ENCODE data around the gene TMEM129. TPM values are rescaled to one million over a fixed set of nuclear protein-coding genes. Genes with fewer than 3 reads are reported as not detected.

Gene TMEM129
- total and polyA plus RNA-seq, 4 donors, result 15.2 to 44.5 (median 39.9) TPM

DNA sequence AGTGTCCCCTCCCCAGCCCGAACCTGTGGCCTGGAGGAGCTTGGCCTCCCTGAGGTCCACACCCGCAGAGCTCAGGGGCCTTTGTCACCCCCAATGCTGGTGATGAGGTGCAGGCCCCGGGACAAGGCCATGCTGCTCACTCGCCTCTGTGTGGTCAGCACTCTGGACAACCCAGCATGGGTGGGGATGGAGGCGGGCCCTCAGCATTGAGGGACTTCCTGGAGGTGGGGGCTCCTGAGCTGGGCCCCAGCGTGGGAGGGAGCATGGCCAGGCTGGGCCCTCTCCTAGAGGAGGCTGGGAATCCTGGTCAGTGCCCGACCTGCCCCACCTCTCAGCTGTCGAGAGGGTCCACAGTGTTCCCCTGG, 30.8 kb upstream of the TMEM129 start:
- no peaks in the 10 kb centered on the region for H3K9me3 ChIP-seq (ENCODE audit: control insufficient read depth, insufficient read depth, low read length)
- 66% methylated on average over 8 of the region's 8 CpGs for WGBS (ENCODE audit: insufficient coverage)
- H3K27me3 ChIP-seq (ENCODE audit: control insufficient read depth, insufficient read depth, low read length), result no peaks in the 10 kb centered on the region
- no peak overlapping the region for H3K27ac ChIP-seq (ENCODE audit: low read depth, low read length)
- no peak for DNase-seq (ENCODE audit: low read depth in 4 of 6, low spot score in 6 of 6)
- H3K4me1 ChIP-seq (ENCODE audit: control insufficient read depth, insufficient read depth, low read length), result peaks cover 35% of the 10 kb centered on the region
- no peak overlapping the region for H3K4me3 ChIP-seq (ENCODE audit: low read depth, low read length)
- peaks cover 4% of the 10 kb centered on the region for H3K36me3 ChIP-seq (ENCODE audit: control insufficient read depth, insufficient read depth, low read length)

DNA sequence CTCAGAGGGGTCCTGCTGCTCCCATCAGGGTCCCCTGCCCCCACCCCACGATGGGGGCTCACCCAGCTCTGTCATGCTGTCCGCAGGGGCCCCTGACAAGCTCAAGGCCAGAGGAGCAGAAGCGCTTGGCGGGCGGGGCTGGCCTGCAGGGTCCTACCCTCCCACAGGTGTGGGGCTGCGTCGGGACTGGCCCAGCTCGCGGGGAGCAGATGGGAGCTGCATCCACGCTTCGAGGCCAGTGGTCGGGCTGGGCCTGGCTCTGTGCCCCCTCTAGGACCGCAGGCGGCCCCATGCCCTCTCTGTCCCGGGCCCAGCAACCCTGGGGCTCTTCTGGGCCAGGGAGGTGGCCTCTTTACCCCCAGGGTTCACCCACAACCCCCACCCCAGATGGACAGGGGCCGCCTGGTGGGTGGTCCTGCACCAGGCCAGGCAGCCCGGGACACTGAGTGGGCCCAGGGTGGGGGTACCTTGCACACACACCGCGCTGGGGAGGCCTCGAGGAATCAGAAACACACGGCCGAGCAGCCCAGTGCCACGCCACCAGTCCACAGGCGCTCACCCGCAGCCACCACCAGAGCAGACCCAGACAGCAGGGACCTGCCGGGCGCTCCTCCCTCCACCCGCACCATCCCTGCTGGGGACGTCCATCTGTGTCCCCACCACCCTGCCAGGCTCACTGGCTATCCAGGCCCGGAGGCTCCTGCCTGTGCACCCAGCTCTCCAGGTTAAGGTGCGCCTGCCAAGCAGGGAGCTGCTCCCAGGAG, 30.2 kb upstream of the TMEM129 start:
- no peak overlapping the region for H3K27ac ChIP-seq (ENCODE audit: low read depth, low read length)
- H3K36me3 ChIP-seq (ENCODE audit: control insufficient read depth, insufficient read depth, low read length), result peaks cover 10% of the 10 kb centered on the region
- WGBS (ENCODE audit: insufficient coverage), result 84% methylated on average over 30 of the region's 31 CpGs
- no peak overlapping the region for H3K4me3 ChIP-seq (ENCODE audit: low read depth, low read length)
- DNase-seq (ENCODE audit: low read depth in 4 of 6, low spot score in 6 of 6), result no peak
- H3K27me3 ChIP-seq (ENCODE audit: control insufficient read depth, insufficient read depth, low read length), result no peaks in the 10 kb centered on the region
- H3K4me1 ChIP-seq (ENCODE audit: control insufficient read depth, insufficient read depth, low read length), result peaks cover 41% of the 10 kb centered on the region
- H3K9me3 ChIP-seq (ENCODE audit: control insufficient read depth, insufficient read depth, low read length), result no peaks in the 10 kb centered on the region

- H3K9me3 ChIP-seq (ENCODE audit: control insufficient read depth, insufficient read depth, low read length), result no peaks in the 10 kb centered on the region
- H3K27ac ChIP-seq (ENCODE audit: low read depth, low read length), result no peak overlapping the region
- no peak overlapping the region for H3K4me3 ChIP-seq (ENCODE audit: low read depth, low read length)
- H3K27me3 ChIP-seq (ENCODE audit: control insufficient read depth, insufficient read depth, low read length), result no peaks in the 10 kb centered on the region
- no peak for DNase-seq (ENCODE audit: low read depth in 4 of 6, low spot score in 6 of 6)
- H3K36me3 ChIP-seq (ENCODE audit: control insufficient read depth, insufficient read depth, low read length), result peaks cover 16% of the 10 kb centered on the region
- H3K4me1 ChIP-seq (ENCODE audit: control insufficient read depth, insufficient read depth, low read length), result peaks cover 47% of the 10 kb centered on the region
- WGBS (ENCODE audit: insufficient coverage), result 85% methylated on average over 12 of the region's 18 CpGs
Measured at GRCh38 chr4:1750381-1751154, 29.4 kb upstream of the TMEM129 start.

- DNase-seq (ENCODE audit: low read depth in 4 of 6, low spot score in 6 of 6), result no peak
- Histone ChIP-seq H3K36me3 (ENCODE audit: control insufficient read depth, insufficient read depth, low read length) (peaks cover 23% of the 10 kb centered on the region), H3K9me3 (ENCODE audit: control insufficient read depth, insufficient read depth, low read length) (no peaks in the 10 kb centered on the region), H3K27me3 (ENCODE audit: control insufficient read depth, insufficient read depth, low read length) (no peaks in the 10 kb centered on the region), H3K27ac (ENCODE audit: low read depth, low read length) (no peak overlapping the region), H3K4me1 (ENCODE audit: control insufficient read depth, insufficient read depth, low read length) (peaks cover 47% of the 10 kb centered on the region), H3K4me3 (ENCODE audit: low read depth, low read length) (no peak overlapping the region)
- 67% methylated on average over 7 of the region's 14 CpGs for WGBS (ENCODE audit: insufficient coverage)
Measured at GRCh38 chr4:1749826-1750225, 28.7 kb upstream of the TMEM129 start.

DNA sequence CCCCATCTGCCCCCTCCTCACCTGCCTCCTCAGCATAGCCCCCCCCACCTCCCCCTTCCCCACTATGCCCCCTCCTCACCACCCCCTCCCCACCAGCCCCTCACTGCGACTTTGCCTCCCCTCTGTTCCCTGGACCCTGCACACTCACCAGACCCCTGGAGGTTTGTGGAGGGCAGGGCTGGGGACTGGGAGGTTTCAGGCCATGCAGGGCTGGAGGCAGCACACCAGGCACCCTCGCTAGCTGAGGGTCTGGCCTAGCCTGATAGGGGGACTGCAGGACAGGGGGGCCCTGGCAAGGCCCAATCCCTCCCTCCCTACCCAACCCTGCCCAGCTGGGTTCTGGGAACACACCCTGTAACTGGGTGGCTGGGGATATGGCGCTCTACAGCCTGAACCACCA, 28.2 kb upstream of the TMEM129 start:
- H3K4me1 ChIP-seq (ENCODE audit: control insufficient read depth, insufficient read depth, low read length), result peaks cover 47% of the 10 kb centered on the region
- DNase-seq (ENCODE audit: low read depth in 4 of 6, low spot score in 6 of 6), result no peak
- WGBS (ENCODE audit: insufficient coverage), result 89% methylated on average over 1 of the region's 3 CpGs
- H3K9me3 ChIP-seq (ENCODE audit: control insufficient read depth, insufficient read depth, low read length), result no peaks in the 10 kb centered on the region
- no peaks in the 10 kb centered on the region for H3K27me3 ChIP-seq (ENCODE audit: control insufficient read depth, insufficient read depth, low read length)
- no peak overlapping the region for H3K4me3 ChIP-seq (ENCODE audit: low read depth, low read length)
- H3K27ac ChIP-seq (ENCODE audit: low read depth, low read length), result no peak overlapping the region
- H3K36me3 ChIP-seq (ENCODE audit: control insufficient read depth, insufficient read depth, low read length), result peaks cover 28% of the 10 kb centered on the region

- WGBS (ENCODE audit: insufficient coverage), result 6% methylated on average over 26 of the region's 29 CpGs
Measured at GRCh38 chr4:1748465-1748995, 27.4 kb upstream of the TMEM129 start.

DNA sequence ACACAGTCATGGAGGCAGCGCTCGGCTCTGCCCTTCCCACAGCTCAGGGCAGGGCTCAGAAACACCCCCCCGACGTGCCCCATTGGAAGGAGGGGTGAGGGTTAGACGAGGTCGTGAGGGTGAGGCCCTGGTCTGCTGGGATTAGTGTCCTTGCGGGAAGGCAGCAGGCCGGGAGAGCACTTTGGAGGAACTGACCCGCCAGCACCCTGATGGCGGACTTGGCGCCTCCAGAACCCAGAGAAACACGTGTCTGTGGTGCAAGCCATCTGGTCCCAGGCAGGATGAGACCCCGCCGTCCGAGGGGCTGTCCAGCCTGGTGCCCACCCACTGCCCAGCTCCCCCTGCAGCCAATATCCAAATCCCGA, 26.5 kb upstream of the TMEM129 start:
- Histone ChIP-seq H3K27me3 (ENCODE audit: control insufficient read depth, insufficient read depth, low read length) (no peaks in the 10 kb centered on the region), H3K27ac (ENCODE audit: low read depth, low read length) (no peak overlapping the region), H3K9me3 (ENCODE audit: control insufficient read depth, insufficient read depth, low read length) (no peaks in the 10 kb centered on the region), H3K4me3 (ENCODE audit: low read depth, low read length) (no peak overlapping the region), H3K4me1 (ENCODE audit: control insufficient read depth, insufficient read depth, low read length) (peaks cover 38% of the 10 kb centered on the region), H3K36me3 (ENCODE audit: control insufficient read depth, insufficient read depth, low read length) (peaks cover 37% of the 10 kb centered on the region)
- WGBS (ENCODE audit: insufficient coverage), result 83% methylated on average over 15 of the region's 16 CpGs
- no peak for DNase-seq (ENCODE audit: low read depth in 4 of 6, low spot score in 6 of 6)

More at GRCh38 chr4:1748465-1748995, 27.4 kb upstream of the TMEM129 start:
- Histone ChIP-seq H3K27ac (ENCODE audit: low read depth, low read length) (no peak overlapping the region), H3K36me3 (ENCODE audit: control insufficient read depth, insufficient read depth, low read length) (peaks cover 36% of the 10 kb centered on the region), H3K9me3 (ENCODE audit: control insufficient read depth, insufficient read depth, low read length) (no peaks in the 10 kb centered on the region), H3K27me3 (ENCODE audit: control insufficient read depth, insufficient read depth, low read length) (no peaks in the 10 kb centered on the region), H3K4me1 (ENCODE audit: control insufficient read depth, insufficient read depth, low read length) (peaks cover 42% of the 10 kb centered on the region), H3K4me3 (ENCODE audit: low read depth, low read length) (no peak overlapping the region)
- peak in 3 of 6 donors; percentile 54 to 83 (median 67) for DNase-seq (ENCODE audit: low read depth in 4 of 6, low spot score in 6 of 6)

GRCh38 chr4:1746919-1747602, 25.9 kb upstream of the TMEM129 start:
- WGBS (ENCODE audit: insufficient coverage), result 50% methylated on average over 30 of the region's 33 CpGs
- no peak overlapping the region for H3K4me3 ChIP-seq (ENCODE audit: low read depth, low read length)

DNA sequence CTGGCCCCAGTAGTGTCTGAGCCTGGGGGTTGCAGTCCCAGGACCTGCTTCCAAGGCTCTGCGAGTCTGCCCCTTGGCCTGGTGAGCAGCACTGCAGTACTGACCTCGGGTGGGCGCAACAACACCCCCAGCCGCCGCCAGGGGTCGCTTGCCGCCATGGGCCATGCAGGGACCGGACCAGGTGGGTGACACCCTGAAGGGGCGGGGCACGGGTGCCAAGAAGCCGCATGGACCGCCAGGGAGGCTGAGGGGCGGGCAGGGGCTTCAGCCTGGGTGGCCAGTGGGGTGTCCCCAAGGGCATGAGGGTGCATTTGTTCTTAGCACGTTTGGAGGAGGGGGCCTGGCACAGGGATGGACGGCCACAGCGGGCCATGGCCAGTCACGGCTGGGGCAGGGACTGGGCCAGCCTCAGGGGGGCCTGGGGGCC, 25.2 kb upstream of the TMEM129 start:
- WGBS (ENCODE audit: insufficient coverage), result 19% methylated on average over 16 of the region's 17 CpGs
- Histone ChIP-seq H3K36me3 (ENCODE audit: control insufficient read depth, insufficient read depth, low read length) (peaks cover 43% of the 10 kb centered on the region), H3K9me3 (ENCODE audit: control insufficient read depth, insufficient read depth, low read length) (no peaks in the 10 kb centered on the region), H3K27ac (ENCODE audit: low read depth, low read length) (no peak overlapping the region), H3K4me1 (ENCODE audit: control insufficient read depth, insufficient read depth, low read length) (peaks cover 31% of the 10 kb centered on the region), H3K27me3 (ENCODE audit: control insufficient read depth, insufficient read depth, low read length) (no peaks in the 10 kb centered on the region), H3K4me3 (ENCODE audit: low read depth, low read length) (no peak overlapping the region)
- DNase-seq (ENCODE audit: low read depth in 4 of 6, low spot score in 6 of 6), result peak in 2 of 6 donors; percentile 71 to 74

More at GRCh38 chr4:1746919-1747602, 25.9 kb upstream of the TMEM129 start:
- Histone ChIP-seq H3K36me3 (ENCODE audit: control insufficient read depth, insufficient read depth, low read length) (peaks cover 36% of the 10 kb centered on the region), H3K27ac (ENCODE audit: low read depth, low read length) (no peak overlapping the region), H3K4me1 (ENCODE audit: control insufficient read depth, insufficient read depth, low read length) (peaks cover 32% of the 10 kb centered on the region), H3K27me3 (ENCODE audit: control insufficient read depth, insufficient read depth, low read length) (no peaks in the 10 kb centered on the region), H3K9me3 (ENCODE audit: control insufficient read depth, insufficient read depth, low read length) (no peaks in the 10 kb centered on the region)
- peak in 2 of 6 donors; percentile 22 to 36 for DNase-seq (ENCODE audit: low read depth in 4 of 6, low spot score in 6 of 6)

Measured in spinal cord (tissue), 10 donors.